Umbilical cord (tissue), 2 donors: ENCODE measurements around the gene CHM. TPM values are rescaled to one million over a fixed set of nuclear protein-coding genes. Genes with fewer than 3 reads are reported as not detected.

ENCODE experiments used
- DNase-seq: peaks from one replicate; pipeline ENCODE4 v3.0.0-alpha.2; 2015; ENCODE audit warnings: low spot score
- total RNA-seq: library from RNA; depleted of rRNA; stranded (reverse); fragments of >200 nt; gene quantifications from one replicate; pipeline ENCODE4 v1.2.3, GENCODE V29; 2014; ENCODE audit warnings: low replicate concordance; ENCODE audit not compliant: insufficient read depth

CHM gene
- total RNA-seq, 1 donor from 2014 or later = 33.9 TPM

- DNase-seq = no peak
Measured at GRCh38 chrX:85906399-85906798, 141.0 kb downstream of the CHM start.

GRCh38 chrX:85905851-85906250 is 141.5 kb downstream of the CHM start:
- no peak for DNase-seq

- peak; percentile 9 for DNase-seq
Measured at GRCh38 chrX:85903692-85904471, 143.5 kb downstream of the CHM start.

- no peak for DNase-seq
Measured at GRCh38 chrX:85897362-85898126, 149.8 kb downstream of the CHM start.

GRCh38 chrX:85882601-85883000 is 164.8 kb downstream of the CHM start:
- no peak for DNase-seq

- DNase-seq = no peak
Measured at GRCh38 chrX:85870585-85870984, 176.8 kb downstream of the CHM start.

- DNase-seq = no peak
Measured at GRCh38 chrX:85865324-85865723, 182.0 kb downstream of the CHM start.

- no peak for DNase-seq
Measured at GRCh38 chrX:85859426-85859825, 187.9 kb downstream of the CHM start.

- no peak for DNase-seq
Measured at GRCh38 chrX:85851418-85851817, 195.9 kb downstream of the CHM start.

- DNase-seq = no peak
Measured at GRCh38 chrX:85836868-85837267, 210.5 kb downstream of the CHM start.

- DNase-seq = no peak
Measured at GRCh38 chrX:85828771-85829170, 218.6 kb downstream of the CHM start.

GRCh38 chrX:85815203-85815751 is 232.1 kb downstream of the CHM start:
- DNase-seq = no peak

Other genes starting within 250 kb of the CHM start
- gene DACH2, start 100.9 kb upstream of the CHM start, total RNA-seq = 4.8 TPM